ENCODE results near the gene CHST10.
"Not testable (repeated sequence)": the region's sequence is repeated elsewhere in the genome, so short reads cannot be mapped to it uniquely, and the experiment has no call there.

- not testable (repeated sequence) for TF ChIP-seq CTCF (conservative IDR thresholded peaks at IDR 0.05); EZH2 (IDR thresholded peaks at IDR 0.05; ENCODE audit: low read depth)
These were observed 38.9 kb upstream of the CHST10 start for GRCh38 chr2:100456357-100456756.
